B cell (primary cell): ENCODE data around the gene ARL16. TPM values are rescaled to one million over a fixed set of nuclear protein-coding genes. Genes with fewer than 3 reads are reported as not detected.

Experiments used
- ATAC-seq: fragments of 200-7000 bp; cut with Tn5 transposase; one replicate; pipeline ENCODE4 v1.10.0; 2021; ENCODE audit warnings: low read depth, mild to moderate bottlenecking, moderate number of reproducible peaks, moderate library complexity
- CTCF ChIA-PET: fragments of 350-600 bp; sonication (Branson Sonifier 250); formaldehyde crosslinking; loops from one replicate; lab custom pipeline; 2021; ENCODE audit warnings: antibody characterized with exemption, inconsistent platforms; lab: Charles Lee
- POLR2A ChIA-PET: fragments of 350-600 bp; sonication (Branson Sonifier 250); formaldehyde crosslinking; loops from one replicate; lab custom pipeline; 2021; ENCODE audit warnings: antibody characterized with exemption; lab: Charles Lee
- DNase-seq: peaks from one replicate; pipeline ENCODE4 v3.0.0; 2013
- H2AFZ ChIP-seq: 2 replicates; pipeline ENCODE4 v1.6.1; 2012; ENCODE audit warnings: mild to moderate bottlenecking, low read depth, low read length; ENCODE audit not compliant: insufficient read depth, poor library complexity, severe bottlenecking
- H3K27ac ChIP-seq, 2 donors: 1 replicate in 1 of 2; 2 replicates in 1 of 2; pipeline ENCODE4 v1.5.1; 2012 to 2013; ENCODE audit warnings: low read length in 2 of 2, mild to moderate bottlenecking in 2 of 2, moderate library complexity in 1 of 2
- H3K27me3 ChIP-seq, 4 experiments: fragments of 200-600 bp in 1 of 4; sonication (generic) in 1 of 4; replicated peaks in 1 of 4; 1 replicate in 2 of 4; 2 replicates in 2 of 4; pipeline versions ENCODE4 v1.6.1 to v1.7.0; 2013 to 2016; ENCODE audit warnings: low read length in 3 of 4, mild to moderate bottlenecking in 2 of 4, mixed read lengths in 1 of 4, moderate library complexity in 1 of 4; ENCODE audit not compliant: insufficient read depth in 4 of 4, control insufficient read depth in 3 of 4; ENCODE audit errors: control extremely low read depth in 1 of 4
- H3K36me3 ChIP-seq, 2 experiments: replicated peaks in 1 of 2; 1 replicate in 1 of 2; 2 replicates in 1 of 2; pipeline versions ENCODE4 v1.6.1 to v1.7.1; 2013; ENCODE audit warnings: low read length in 1 of 2; ENCODE audit not compliant: insufficient read depth in 2 of 2, control insufficient read depth in 1 of 2; ENCODE audit errors: control extremely low read depth in 1 of 2, extremely low read depth in 1 of 2
- H3K4me1 ChIP-seq, 2 donors: fragments of 200-600 bp in 1 of 2; sonication (generic) in 1 of 2; 1 replicate in 1 of 2; 2 replicates in 1 of 2; pipeline versions ENCODE4 v1.5.1 to v1.6.1; 2013 to 2017; ENCODE audit warnings: low read length in 2 of 2; ENCODE audit not compliant: control insufficient read depth in 2 of 2, insufficient read depth in 2 of 2
- H3K4me2 ChIP-seq: replicated peaks from 2 replicates; pipeline ENCODE3; 2012; ENCODE audit warnings: mild to moderate bottlenecking, low read depth, low read length; ENCODE audit not compliant: poor library complexity, severe bottlenecking
- H3K4me3 ChIP-seq, 5 experiments: fragments of 200-600 bp in 1 of 5; sonication (generic) in 1 of 5; 1 replicate in 3 of 5; 2 replicates in 2 of 5; pipeline versions ENCODE4 v1.5.1 to v1.7.0; 2011 to 2016; ENCODE audit warnings: low read length in 4 of 5, mild to moderate bottlenecking in 4 of 5, low read depth in 2 of 5, control low read depth in 1 of 5, moderate library complexity in 1 of 5; ENCODE audit not compliant: insufficient read depth in 1 of 5; ENCODE audit errors: control extremely low read depth in 1 of 5, extremely low read depth in 1 of 5
- H3K79me2 ChIP-seq: fragments of 200-600 bp; sonication (generic); one replicate; pipeline ENCODE4 v1.6.0; 2016; ENCODE audit warnings: low read length; ENCODE audit not compliant: control insufficient read depth, insufficient read depth
- H3K9ac ChIP-seq: fragments of 200-600 bp; sonication (generic); 2 replicates; pipeline ENCODE4 v1.6.1; 2017; ENCODE audit warnings: mild to moderate bottlenecking, low read length, moderate library complexity
- H3K9me3 ChIP-seq, 3 donors: one replicate each; pipeline versions ENCODE4 v1.6.1 to v1.7.1; 2013; ENCODE audit warnings: low read length in 2 of 3; ENCODE audit not compliant: control insufficient read depth in 2 of 3, insufficient read depth in 1 of 3; ENCODE audit errors: control extremely low read depth in 1 of 3
- H4K20me1 ChIP-seq: 2 replicates; pipeline ENCODE4 v1.6.0; 2012; ENCODE audit warnings: mild to moderate bottlenecking, low read length; ENCODE audit not compliant: insufficient read depth, control insufficient read depth, poor library complexity, severe bottlenecking
- H3K27ac Mint-ChIP-seq: one replicate; pipeline ENCODE4 v1.8.0; 2021; ENCODE audit warnings: mixed read lengths
- H3K27me3 Mint-ChIP-seq: one replicate; pipeline ENCODE4 v1.8.0; 2021; ENCODE audit warnings: mixed read lengths
- H3K4me1 Mint-ChIP-seq: one replicate; pipeline ENCODE4 v1.8.0; 2021; ENCODE audit warnings: mixed read lengths
- H3K4me3 Mint-ChIP-seq: one replicate; pipeline ENCODE4 v1.8.0; 2021; ENCODE audit warnings: mixed read lengths
- H3K9me3 Mint-ChIP-seq: one replicate; pipeline ENCODE4 v1.8.0; 2022; ENCODE audit warnings: mixed read lengths; ENCODE audit not compliant: insufficient read depth
- EZH2 ChIP-seq: IDR thresholded peaks from 2 replicates; pipeline ENCODE4 v1.6.1; 2012; ENCODE audit warnings: borderline replicate concordance, low read depth, mild to moderate bottlenecking, moderate library complexity, low read length; ENCODE audit not compliant: insufficient read depth, poor library complexity, severe bottlenecking
- WGBS: methylation state at CpG from one replicate; pipeline ENCODE4 v1.1.5; 2013; ENCODE audit warnings: missing lambda C conversion rate; ENCODE audit not compliant: insufficient coverage; 5-methylcytosine and 5-hydroxymethylcytosine counted together
- intact Hi-C: fragments of 100-400 bp; cut with micrococcal nuclease; formaldehyde crosslinking; loops from one replicate; pipeline ENCODE4 v1.10.0; 2022
- polyA minus RNA-seq: library from RNA; depleted of rRNA, polyadenylated mRNA; stranded (reverse); fragments of >200 nt; gene quantifications from 2 replicates; pipeline ENCODE4 v1.2.3, GENCODE V29; 2012
- polyA plus RNA-seq: library from polyadenylated mRNA; depleted of rRNA; stranded (reverse); fragments of >200 nt; gene quantifications from 2 replicates; pipeline ENCODE4 v1.2.3, GENCODE V29; 2012
- total RNA-seq, 2 donors: library from RNA; stranded (reverse); fragments of 120-200 nt in 1 of 2; gene quantifications; 1 replicate in 1 of 2; 2 replicates in 1 of 2; pipeline versions ENCODE4 v1.2.3 to v1.2.4, GENCODE V29; 2013 to 2022
- TF ChIP-seq, protein P1 (sequence below): fragments of 200-600 bp; IDR thresholded peaks from one replicate; pipeline ENCODE4 v1.8.0; 2022; ENCODE audit warnings: antibody characterized with exemption, mild to moderate bottlenecking

ARL16 gene, protein sequence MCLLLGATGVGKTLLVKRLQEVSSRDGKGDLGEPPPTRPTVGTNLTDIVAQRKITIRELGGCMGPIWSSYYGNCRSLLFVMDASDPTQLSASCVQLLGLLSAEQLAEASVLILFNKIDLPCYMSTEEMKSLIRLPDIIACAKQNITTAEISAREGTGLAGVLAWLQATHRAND
- total RNA-seq (32.5 and 35.3 TPM in 2 replicates), polyA plus RNA-seq (61.4 and 101 TPM in 2 replicates), polyA minus RNA-seq (18.1 and 18.8 TPM in 2 replicates)
- total RNA-seq (2013), result 20.8 TPM

DNA sequence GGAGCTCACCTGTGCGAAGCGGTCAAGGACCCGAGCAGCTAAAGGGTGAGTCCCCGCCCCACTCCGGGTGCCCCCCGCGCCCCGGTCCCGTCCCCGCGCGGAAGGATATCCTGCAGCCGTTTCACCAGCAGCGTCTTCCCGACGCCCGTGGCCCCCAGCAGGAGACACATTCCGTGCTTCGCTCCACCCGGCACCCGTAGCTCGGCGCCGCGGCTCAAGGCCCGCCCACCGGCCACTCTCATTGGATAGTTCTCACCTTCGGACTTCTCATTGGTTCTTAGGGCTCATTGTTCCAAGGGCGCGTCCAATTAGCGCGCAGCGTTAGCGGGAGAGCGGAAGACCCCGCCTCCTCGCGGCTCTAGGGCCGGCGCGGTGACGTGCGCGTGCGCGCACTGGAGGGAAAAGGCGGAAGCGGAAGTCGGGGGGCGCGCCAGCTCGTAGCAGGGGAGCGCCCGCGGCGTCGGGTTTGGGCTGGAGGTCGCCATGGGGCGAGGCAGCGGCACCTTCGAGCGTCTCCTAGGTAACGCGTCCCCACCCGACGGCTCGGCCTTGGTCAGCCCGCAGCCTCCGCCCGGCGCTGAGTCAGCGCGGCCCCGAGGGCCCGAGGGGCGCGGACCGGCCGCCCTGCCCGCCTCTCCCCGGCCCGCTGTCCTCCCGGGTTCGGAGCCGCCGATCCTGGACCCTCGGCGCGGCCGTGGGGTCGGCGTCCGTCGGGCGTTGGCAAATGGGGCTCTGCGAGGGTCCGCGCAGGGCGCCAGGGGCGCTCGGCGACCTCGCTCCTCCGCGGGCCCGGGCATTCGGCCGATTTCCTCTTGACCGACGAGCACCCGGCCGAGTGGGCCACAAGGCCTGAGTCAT, at the start of gene ARL16, which contains the start of gene HGS:
Gene ARL16 (minus strand): TSS at position 214 of the 858 bp plus-strand sequence. CDS start 44 bp downstream, at position 170.
Gene HGS (plus strand): TSS at position 428 of the 858 bp plus-strand sequence. CDS start 56 bp downstream, at position 484.
- peaks cover 78% of the 10 kb centered on the region for H3K79me2 ChIP-seq

More for the DNA sequence above, at the start of gene ARL16, which contains the start of gene HGS:
- peaks cover 0 to 29% of the 10 kb centered on the region in 2 experiments for H3K36me3 ChIP-seq
- under 1% methylated on average over 112 of the region's 112 CpGs for WGBS
- ATAC-seq (peak; percentile 98), DNase-seq (peak; percentile 100)
- peak within 1 kb of the TSS; percentile 88 for H2AFZ ChIP-seq
- H3K9me3 ChIP-seq, result no peaks in the 10 kb centered on the region
- Mint-ChIP-seq H3K27ac (peak within 1 kb of the TSS; percentile 95), H3K4me3 (peak within 1 kb of the TSS; percentile 91), H3K27me3 (no peaks in the 10 kb centered on the region), H3K4me1 (peaks cover 33% of the 10 kb centered on the region), H3K9me3 (no peaks in the 10 kb centered on the region)
- intact Hi-C loops, result loop anchor here (1.0 to 2.0 kb wide), 5 partner anchors 18 to 207 kb away; partner anchors contain the start of genes ALYREF, ANAPC11, CCDC137 and MRPL12
- H3K27me3 ChIP-seq, result no peaks in the 10 kb centered on the region
- peaks cover 47% of the 10 kb centered on the region for H4K20me1 ChIP-seq
- peak within 1 kb of the TSS; percentile 58 to 94 (median 93) for H3K4me3 ChIP-seq
- ChIA-PET CTCF (interaction anchor here (0.5 to 1.5 kb wide), 7 partner anchors 9 to 242 kb away, joined by 3 to 5 read pairs (median 3); partner anchors contain the start of genes CCDC137 and OXLD1), POLR2A (interaction anchor here (0.6 to 2.1 kb wide), 9 partner anchors 15 to 289 kb away, joined by 3 to 10 read pairs (median 5); partner anchors contain the start of genes ALYREF, CCDC137, FAAP100 and MRPL12)
- H3K27ac ChIP-seq, result peak within 1 kb of the TSS; percentile 53 to 83
- peak within 1 kb of the TSS; percentile 90 for H3K4me2 ChIP-seq
- TF ChIP-seq EZH2, result no peak
- TF ChIP-seq, protein P1, sequence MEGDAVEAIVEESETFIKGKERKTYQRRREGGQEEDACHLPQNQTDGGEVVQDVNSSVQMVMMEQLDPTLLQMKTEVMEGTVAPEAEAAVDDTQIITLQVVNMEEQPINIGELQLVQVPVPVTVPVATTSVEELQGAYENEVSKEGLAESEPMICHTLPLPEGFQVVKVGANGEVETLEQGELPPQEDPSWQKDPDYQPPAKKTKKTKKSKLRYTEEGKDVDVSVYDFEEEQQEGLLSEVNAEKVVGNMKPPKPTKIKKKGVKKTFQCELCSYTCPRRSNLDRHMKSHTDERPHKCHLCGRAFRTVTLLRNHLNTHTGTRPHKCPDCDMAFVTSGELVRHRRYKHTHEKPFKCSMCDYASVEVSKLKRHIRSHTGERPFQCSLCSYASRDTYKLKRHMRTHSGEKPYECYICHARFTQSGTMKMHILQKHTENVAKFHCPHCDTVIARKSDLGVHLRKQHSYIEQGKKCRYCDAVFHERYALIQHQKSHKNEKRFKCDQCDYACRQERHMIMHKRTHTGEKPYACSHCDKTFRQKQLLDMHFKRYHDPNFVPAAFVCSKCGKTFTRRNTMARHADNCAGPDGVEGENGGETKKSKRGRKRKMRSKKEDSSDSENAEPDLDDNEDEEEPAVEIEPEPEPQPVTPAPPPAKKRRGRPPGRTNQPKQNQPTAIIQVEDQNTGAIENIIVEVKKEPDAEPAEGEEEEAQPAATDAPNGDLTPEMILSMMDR, result no peak
- peaks cover 22 to 25% of the 10 kb centered on the region in 2 donors for H3K4me1 ChIP-seq
- H3K9ac ChIP-seq, result peak within 1 kb of the TSS; percentile 92
